SK-MEL-5 (cell line): ENCODE data around the gene GMPR2. TPM values are rescaled to one million over a fixed set of nuclear protein-coding genes. Genes with fewer than 3 reads are reported as not detected.
A peak's percentile ranks its signal among the peaks of the same experiment; 100 is the strongest.
"Not testable (repeated sequence)": the region's sequence is repeated elsewhere in the genome, so short reads cannot be mapped to it uniquely, and the experiment has no call there.

Experiments used
- DNase-seq: peaks from one replicate; pipeline ENCODE4 v3.0.0-alpha.2; 2016; ENCODE audit warnings: low read depth, low spot score
- in situ Hi-C: cut with HindIII; loops from 2 replicates; pipeline ENCODE4 v1.10.0; 2016; ENCODE audit warnings: low sequenced_read_pairs, high pct_unique_total_duplicates, low pct_unique_long_range_greater_than_20kb
- total RNA-seq: library from RNA; depleted of rRNA; stranded (reverse); fragments of >200 nt; shearing (Covaris generic); gene quantifications from 2 replicates; pipeline ENCODE4 v1.2.3, GENCODE V29; 2014

The GMPR2 gene
- total RNA-seq, 1 experiment from 2014 or later: 56.3 TPM

GRCh38 chr14:24216345-24216699 lies 16.4 kb upstream of the GMPR2 start:
- in situ Hi-C loops: no loop called here
- DNase-seq: no peak

- in situ Hi-C loops, DNase-seq: not testable (repeated sequence)
Measured at GRCh38 chr14:24216876-24217275, 15.9 kb upstream of the GMPR2 start.

- in situ Hi-C loops: no loop called here
- no peak for DNase-seq
Measured at GRCh38 chr14:24219080-24219479, 13.6 kb upstream of the GMPR2 start.

GRCh38 chr14:24219521-24219920 lies 13.2 kb upstream of the GMPR2 start:
- in situ Hi-C loops: no loop called here
- no peak for DNase-seq

- DNase-seq, in situ Hi-C loops: not testable (repeated sequence)
Measured at GRCh38 chr14:24222987-24223386, 9.7 kb upstream of the GMPR2 start.

- in situ Hi-C loops: no loop called here
- DNase-seq: no peak
Measured at GRCh38 chr14:24224618-24225071, 8.1 kb upstream of the GMPR2 start.

GRCh38 chr14:24226473-24226872 lies 6.3 kb upstream of the GMPR2 start:
- in situ Hi-C loops: no loop called here
- DNase-seq: no peak

GRCh38 chr14:24228902-24229301 lies 3.8 kb upstream of the GMPR2 start:
- in situ Hi-C loops: no loop called here
- no peak for DNase-seq

GRCh38 chr14:24231263-24232120 lies 1.2 kb upstream of the GMPR2 start:
- no peak for DNase-seq
- in situ Hi-C loops: no loop called here

GRCh38 chr14:24232121-24232644 lies 546 bp upstream of the GMPR2 start, which contains the start of gene NEDD8:
Gene NEDD8, minus strand, starts transcription at chr14:24232367. Its CDS starts 100 bp downstream, at chr14:24232267.
- DNase-seq: peak; percentile 91
- in situ Hi-C loops: no loop called here

GRCh38 chr14:24233538-24233866 lies 773 bp downstream of the GMPR2 start:
- DNase-seq: no peak
- in situ Hi-C loops: no loop called here

GRCh38 chr14:24234095-24235005 lies 1.6 kb downstream of the GMPR2 start:
- in situ Hi-C loops: no loop called here
- DNase-seq: no peak

- in situ Hi-C loops: no loop called here
- no peak for DNase-seq
Measured at GRCh38 chr14:24235804-24236688, 3.3 kb downstream of the GMPR2 start.

- DNase-seq: no peak
- in situ Hi-C loops: no loop called here
Measured at GRCh38 chr14:24236689-24237462, 4.1 kb downstream of the GMPR2 start.

- no peak for DNase-seq
- in situ Hi-C loops: no loop called here
Measured at GRCh38 chr14:24237463-24237955, 4.8 kb downstream of the GMPR2 start.

GRCh38 chr14:24238123-24238522 lies 5.4 kb downstream of the GMPR2 start:
- in situ Hi-C loops: no loop called here
- no peak for DNase-seq
